Measurements from ENCODE around the gene TLE3.

The TLE3 gene

GRCh38 chr15:70048578-70049514, 48.9 kb downstream of the TLE3 start:
- no peak for DNase-seq (ENCODE audit: low read depth in 2 of 2)

GRCh38 chr15:70048198-70048565, 49.5 kb downstream of the TLE3 start:
- no peak for DNase-seq (ENCODE audit: low read depth in 2 of 2)

GRCh38 chr15:70047386-70048197, 50.1 kb downstream of the TLE3 start:
- DNase-seq (ENCODE audit: low read depth in 2 of 2): no peak

- DNase-seq (ENCODE audit: low read depth in 2 of 2): no peak
These were observed 50.9 kb downstream of the TLE3 start for GRCh38 chr15:70046679-70047369.

GRCh38 chr15:70045045-70045444, 52.7 kb downstream of the TLE3 start:
- DNase-seq (ENCODE audit: low read depth in 2 of 2): no peak

- DNase-seq (ENCODE audit: low read depth in 2 of 2): no peak
These were observed 53.5 kb downstream of the TLE3 start for GRCh38 chr15:70044168-70044567.

GRCh38 chr15:70043590-70043989, 54.1 kb downstream of the TLE3 start:
- no peak for DNase-seq (ENCODE audit: low read depth in 2 of 2)

GRCh38 chr15:70042553-70043214, 55.0 kb downstream of the TLE3 start:
- DNase-seq (ENCODE audit: low read depth in 2 of 2): no peak

GRCh38 chr15:70039917-70040316, 57.8 kb downstream of the TLE3 start:
- DNase-seq (ENCODE audit: low read depth in 2 of 2): no peak

- no peak for DNase-seq (ENCODE audit: low read depth in 2 of 2)
These were observed 58.9 kb downstream of the TLE3 start for GRCh38 chr15:70038730-70039392.

- DNase-seq (ENCODE audit: low read depth in 2 of 2): no peak
These were observed 60.5 kb downstream of the TLE3 start for GRCh38 chr15:70037292-70037640.

GRCh38 chr15:70036585-70037291, 61.0 kb downstream of the TLE3 start:
- DNase-seq (ENCODE audit: low read depth in 2 of 2): no peak

- DNase-seq (ENCODE audit: low read depth in 2 of 2): no peak
These were observed 62.0 kb downstream of the TLE3 start for GRCh38 chr15:70035719-70036077.

GRCh38 chr15:70035051-70035718, 62.5 kb downstream of the TLE3 start:
- no peak for DNase-seq (ENCODE audit: low read depth in 2 of 2)

- DNase-seq (ENCODE audit: low read depth in 2 of 2): no peak
These were observed 63.1 kb downstream of the TLE3 start for GRCh38 chr15:70034596-70034995.

- no peak for DNase-seq (ENCODE audit: low read depth in 2 of 2)
These were observed 63.6 kb downstream of the TLE3 start for GRCh38 chr15:70034141-70034540.

- no peak for DNase-seq (ENCODE audit: low read depth in 2 of 2)
These were observed 64.1 kb downstream of the TLE3 start for GRCh38 chr15:70033529-70034140.

GRCh38 chr15:70033109-70033508, 64.6 kb downstream of the TLE3 start:
- no peak for DNase-seq (ENCODE audit: low read depth in 2 of 2)

GRCh38 chr15:70032509-70032908, 65.2 kb downstream of the TLE3 start:
- DNase-seq (ENCODE audit: low read depth in 2 of 2): no peak

GRCh38 chr15:70031713-70032112, 66.0 kb downstream of the TLE3 start:
- DNase-seq (ENCODE audit: low read depth in 2 of 2): no peak
